K562 (cell line): Measurements from ENCODE around the gene CAMSAP2. TPM values are rescaled to one million over a fixed set of nuclear protein-coding genes. Genes with fewer than 3 reads are reported as not detected.

ENCODE experiments used
- ATF7 ChIP-seq: fragments of 450-650 bp; IDR thresholded peaks from 2 replicates; pipeline ENCODE4 v1.7.1; 2014; ENCODE audit warnings: mild to moderate bottlenecking, moderate library complexity
- BRD4 ChIP-seq: fragments of 200-600 bp; sonication (generic); IDR thresholded peaks from 2 replicates; pipeline ENCODE4 v1.6.1; 2017; ENCODE audit warnings: inconsistent platforms
- CC2D1A ChIP-seq: fragments of 450-650 bp; IDR thresholded peaks from 2 replicates; pipeline ENCODE4 v1.6.1; 2017; ENCODE audit warnings: mild to moderate bottlenecking
- FOXK2 ChIP-seq, 2 experiments: fragments of 450-650 bp; IDR thresholded peaks in 1 of 2; conservative IDR thresholded peaks in 1 of 2; 2 replicates each; pipeline ENCODE4 v1.6.1; 2016; ENCODE audit warnings: low read depth in 2 of 2, mild to moderate bottlenecking in 1 of 2
- GATAD2B ChIP-seq: fragments of 450-650 bp; IDR thresholded peaks from 2 replicates; pipeline ENCODE4 v1.6.1; 2017; ENCODE audit warnings: mild to moderate bottlenecking, borderline replicate concordance
- HIVEP1 ChIP-seq: fragments of 250-450 bp; sonication (Bioruptor Pico); IDR thresholded peaks from 2 replicates; pipeline ENCODE4 v1.4.0; 2020; ENCODE audit warnings: mild to moderate bottlenecking
- ILF3 ChIP-seq: fragments of 450-650 bp; IDR thresholded peaks from 2 replicates; pipeline ENCODE4 v1.6.1; 2018; ENCODE audit warnings: antibody characterized with exemption, mild to moderate bottlenecking, moderate library complexity, borderline replicate concordance
- KAT8 ChIP-seq: fragments of 450-650 bp; IDR thresholded peaks from 2 replicates; pipeline ENCODE4 v1.6.1; 2016; ENCODE audit warnings: low read depth, mild to moderate bottlenecking
- LEF1 ChIP-seq: fragments of 450-650 bp; IDR thresholded peaks from 2 replicates; pipeline ENCODE4 v1.6.1; 2016; ENCODE audit warnings: mild to moderate bottlenecking
- MCM7 ChIP-seq, 2 experiments: fragments of 450-650 bp; IDR thresholded peaks; 2 replicates each; pipeline ENCODE4 v1.6.1; 2016 to 2018
- NFE2L1 ChIP-seq: fragments of 450-650 bp; IDR thresholded peaks from 2 replicates; pipeline ENCODE4 v1.6.1; 2016; ENCODE audit warnings: missing genetic modification characterization, low read depth, mild to moderate bottlenecking, missing compliant biosample characterization, moderate library complexity, borderline replicate concordance
- NR0B1 ChIP-seq: fragments of 450-650 bp; IDR thresholded peaks from one replicate; pipeline ENCODE4 v1.6.1; 2018; ENCODE audit warnings: mild to moderate bottlenecking, moderate library complexity; ENCODE audit not compliant: partially characterized antibody
- POLR2AphosphoS2 ChIP-seq: IDR thresholded peaks from 2 replicates; pipeline ENCODE4 v1.6.1; 2012; ENCODE audit warnings: low read length, improper control_type of control experiment
- SAFB ChIP-seq: fragments of 200-400 bp; formaldehyde crosslinking; IDR thresholded peaks from 2 replicates; pipeline ENCODE4 v1.6.1; 2017; ENCODE audit warnings: low read depth, low read length, borderline replicate concordance
- SMAD2 ChIP-seq: fragments of 150-350 bp; IDR thresholded peaks from 2 replicates; pipeline ENCODE4 v1.6.1; 2014; ENCODE audit warnings: low read depth, mild to moderate bottlenecking, low read length
- SMARCB1 ChIP-seq: IDR thresholded peaks from 2 replicates; pipeline ENCODE4 v1.6.1; 2011; ENCODE audit warnings: improper control_type of control experiment, low read depth; ENCODE audit not compliant: insufficient read length
- ZBTB8A ChIP-seq: fragments of 450-650 bp; IDR thresholded peaks from 2 replicates; pipeline ENCODE4 v1.6.1; 2018; ENCODE audit warnings: mild to moderate bottlenecking, moderate library complexity; ENCODE audit not compliant: partially characterized antibody
- ZNF24 ChIP-seq: fragments of 450-650 bp; IDR thresholded peaks from 2 replicates; pipeline ENCODE4 v1.6.1; 2016
- ZNF445 ChIP-seq: fragments of 250-450 bp; sonication (Bioruptor Pico); IDR thresholded peaks from 2 replicates; pipeline ENCODE4 v1.4.0; 2020; ENCODE audit warnings: low read depth, mild to moderate bottlenecking, moderate library complexity
- polyA plus RNA-seq, 8 experiments: library from polyadenylated mRNA; depleted of rRNA in 4 of 8; stranded (reverse) in 5 of 8; unstranded in 3 of 8; fragments of >200 nt; fragmentation: Nextera tagmentation in 2 of 8; fragmentation: Illumina TruSeq in 1 of 8; extraction: Ambion mirVana in 2 of 8; extraction: Trizol in 1 of 8; gene quantifications; 2 replicates each; pipeline versions ENCODE4 v1.2.1 to v1.2.3, GENCODE V29; 2011 to 2014; ENCODE audit warnings: inconsistent platforms in 1 of 8, missing spikeins in 1 of 8
- total RNA-seq, 7 experiments: library from RNA; depleted of rRNA in 6 of 7; stranded (reverse); fragments of >200 nt in 6 of 7; fragmentation: Illumina TruSeq in 2 of 7; extraction: Trizol in 2 of 7; gene quantifications; 2 replicates each; pipeline versions ENCODE4 v1.2.1 to v1.2.3, GENCODE V29; 2011 to 2021; ENCODE audit warnings: low replicate concordance in 1 of 7
- TF ChIP-seq, protein P1 (sequence below): fragments of 450-650 bp; IDR thresholded peaks from 2 replicates; pipeline ENCODE4 v1.7.1; 2018; ENCODE audit warnings: mild to moderate bottlenecking, low read depth; ENCODE audit not compliant: partially characterized antibody
- TF ChIP-seq, protein P2 (sequence below): fragments of 450-650 bp; formaldehyde crosslinking; conservative IDR thresholded peaks from 2 replicates; pipeline ENCODE4 v1.4.0; 2022; ENCODE audit warnings: mild to moderate bottlenecking, missing genetic modification characterization
- TF ChIP-seq, protein P3 (sequence below): fragments of 250-450 bp; sonication (Bioruptor Pico); IDR thresholded peaks from 2 replicates; pipeline ENCODE4 v1.5.1; 2021; ENCODE audit warnings: mild to moderate bottlenecking

Gene CAMSAP2
- total and polyA plus RNA-seq, 9 of the 15 experiments (the other 6 are each of a cell fraction or from before 2014, with no cell fraction given): 1.4 to 7.5 (median 2.7) TPM

GRCh38 chr1:200890818-200891773 is 152.4 kb downstream of the CAMSAP2 start (continued):
- TF ChIP-seq, protein P1, sequence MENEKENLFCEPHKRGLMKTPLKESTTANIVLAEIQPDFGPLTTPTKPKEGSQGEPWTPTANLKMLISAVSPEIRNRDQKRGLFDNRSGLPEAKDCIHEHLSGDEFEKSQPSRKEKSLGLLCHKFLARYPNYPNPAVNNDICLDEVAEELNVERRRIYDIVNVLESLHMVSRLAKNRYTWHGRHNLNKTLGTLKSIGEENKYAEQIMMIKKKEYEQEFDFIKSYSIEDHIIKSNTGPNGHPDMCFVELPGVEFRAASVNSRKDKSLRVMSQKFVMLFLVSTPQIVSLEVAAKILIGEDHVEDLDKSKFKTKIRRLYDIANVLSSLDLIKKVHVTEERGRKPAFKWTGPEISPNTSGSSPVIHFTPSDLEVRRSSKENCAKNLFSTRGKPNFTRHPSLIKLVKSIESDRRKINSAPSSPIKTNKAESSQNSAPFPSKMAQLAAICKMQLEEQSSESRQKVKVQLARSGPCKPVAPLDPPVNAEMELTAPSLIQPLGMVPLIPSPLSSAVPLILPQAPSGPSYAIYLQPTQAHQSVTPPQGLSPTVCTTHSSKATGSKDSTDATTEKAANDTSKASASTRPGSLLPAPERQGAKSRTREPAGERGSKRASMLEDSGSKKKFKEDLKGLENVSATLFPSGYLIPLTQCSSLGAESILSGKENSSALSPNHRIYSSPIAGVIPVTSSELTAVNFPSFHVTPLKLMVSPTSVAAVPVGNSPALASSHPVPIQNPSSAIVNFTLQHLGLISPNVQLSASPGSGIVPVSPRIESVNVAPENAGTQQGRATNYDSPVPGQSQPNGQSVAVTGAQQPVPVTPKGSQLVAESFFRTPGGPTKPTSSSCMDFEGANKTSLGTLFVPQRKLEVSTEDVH: no peak
- TF ChIP-seq, protein P2, sequence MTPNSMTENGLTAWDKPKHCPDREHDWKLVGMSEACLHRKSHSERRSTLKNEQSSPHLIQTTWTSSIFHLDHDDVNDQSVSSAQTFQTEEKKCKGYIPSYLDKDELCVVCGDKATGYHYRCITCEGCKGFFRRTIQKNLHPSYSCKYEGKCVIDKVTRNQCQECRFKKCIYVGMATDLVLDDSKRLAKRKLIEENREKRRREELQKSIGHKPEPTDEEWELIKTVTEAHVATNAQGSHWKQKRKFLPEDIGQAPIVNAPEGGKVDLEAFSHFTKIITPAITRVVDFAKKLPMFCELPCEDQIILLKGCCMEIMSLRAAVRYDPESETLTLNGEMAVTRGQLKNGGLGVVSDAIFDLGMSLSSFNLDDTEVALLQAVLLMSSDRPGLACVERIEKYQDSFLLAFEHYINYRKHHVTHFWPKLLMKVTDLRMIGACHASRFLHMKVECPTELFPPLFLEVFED (CRISPR knock-in tag): no peak
- TF ChIP-seq CC2D1A (no peak), POLR2AphosphoS2 (no peak), MCM7 (IDR thresholded peaks at IDR 0.05) (no peak), ATF7 (peak; percentile 98), ZNF24 (peak; percentile 95), LEF1 (no peak), NR0B1 (no peak), SMAD2 (no peak), ZBTB8A (no peak), HIVEP1 (CRISPR knock-in tag) (no peak), FOXK2 (conservative IDR thresholded peaks at IDR 0.05 in 1 of 2, IDR thresholded peaks at IDR 0.05 in 1 of 2; ENCODE audit: low read depth in 2 of 2) (peak in 1 of 2 experiments; percentile 94; a peak in 2 of 4 replicates), SMARCB1 (no peak), KAT8 (no peak), GATAD2B (no peak), ZNF445 (CRISPR knock-in tag) (no peak), ILF3 (no peak), SAFB (no peak), BRD4 (no peak), NFE2L1 (tag) (no peak)
- TF ChIP-seq, protein P3, sequence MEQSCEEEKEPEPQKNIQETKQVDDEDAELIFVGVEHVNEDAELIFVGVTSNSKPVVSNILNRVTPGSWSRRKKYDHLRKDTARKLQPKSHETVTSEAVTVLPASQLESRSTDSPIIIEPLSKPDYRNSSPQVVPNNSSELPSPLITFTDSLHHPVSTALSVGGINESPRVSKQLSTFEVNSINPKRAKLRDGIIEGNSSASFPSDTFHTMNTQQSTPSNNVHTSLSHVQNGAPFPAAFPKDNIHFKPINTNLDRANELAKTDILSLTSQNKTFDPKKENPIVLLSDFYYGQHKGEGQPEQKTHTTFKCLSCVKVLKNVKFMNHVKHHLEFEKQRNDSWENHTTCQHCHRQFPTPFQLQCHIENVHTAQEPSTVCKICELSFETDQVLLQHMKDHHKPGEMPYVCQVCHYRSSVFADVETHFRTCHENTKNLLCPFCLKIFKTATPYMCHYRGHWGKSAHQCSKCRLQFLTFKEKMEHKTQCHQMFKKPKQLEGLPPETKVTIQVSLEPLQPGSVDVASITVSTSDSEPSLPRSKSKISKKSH (CRISPR knock-in tag): no peak
